H1 (cell line): ENCODE results near the gene NT5C1B. TPM values are rescaled to one million over a fixed set of nuclear protein-coding genes. Genes with fewer than 3 reads are reported as not detected.

Experiments used
- polyA plus RNA-seq, 7 experiments: library from polyadenylated mRNA; depleted of rRNA in 3 of 7; stranded (reverse) in 5 of 7; unstranded in 2 of 7; fragments of >200 nt in 5 of 7; fragments of 200-250 nt in 2 of 7; gene quantifications; 1 replicate in 5 of 7; 2 replicates in 1 of 7; 4 replicates in 1 of 7; pipeline versions ENCODE4 v1.2.1 to v1.2.3, GENCODE V29; 2011 to 2013; ENCODE audit warnings: missing spikeins in 2 of 7, mixed read lengths in 2 of 7
- total RNA-seq: library from RNA; stranded (reverse); fragmentation: NEBNext Ultra II Directional; extraction: Animal tissue kit (Norgen Biotek cat#: 25700); gene quantifications from 2 replicates; pipeline ENCODE4 v1.2.1, GENCODE V29; 2021
- TF ChIP-seq, protein P1 (sequence below): fragments of 300-600 bp; sonication (generic); IDR thresholded peaks from 2 replicates; pipeline ENCODE4 v1.7.1; 2012; ENCODE audit warnings: low read length, moderate library complexity, mild to moderate bottlenecking, inconsistent platforms; ENCODE audit not compliant: insufficient replicate concordance

NT5C1B gene
- total and polyA plus RNA-seq, 2 of the 8 experiments (the other 6 are each of a cell fraction or from before 2014, with no cell fraction given): not detected

DNA sequence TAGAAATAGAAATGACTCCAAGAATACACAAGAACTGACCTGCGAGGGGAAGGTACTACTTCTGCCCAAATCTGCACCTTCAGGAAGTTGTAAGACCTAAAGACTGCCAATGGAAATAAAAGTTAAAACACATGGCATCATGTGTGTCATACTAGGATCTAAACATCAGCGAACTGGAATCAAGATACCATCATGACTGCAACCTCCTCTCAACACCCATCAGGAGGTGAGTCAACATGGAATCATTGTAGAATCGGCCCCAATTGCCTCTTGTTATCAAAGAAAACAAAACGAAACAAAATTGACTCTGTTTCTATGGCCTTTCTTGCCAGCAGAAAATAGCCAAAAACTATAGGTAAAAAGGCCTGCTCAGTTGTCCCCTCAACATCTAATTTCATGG lies 44.0 kb downstream of the NT5C1B start (continued):
- TF ChIP-seq, protein P1, sequence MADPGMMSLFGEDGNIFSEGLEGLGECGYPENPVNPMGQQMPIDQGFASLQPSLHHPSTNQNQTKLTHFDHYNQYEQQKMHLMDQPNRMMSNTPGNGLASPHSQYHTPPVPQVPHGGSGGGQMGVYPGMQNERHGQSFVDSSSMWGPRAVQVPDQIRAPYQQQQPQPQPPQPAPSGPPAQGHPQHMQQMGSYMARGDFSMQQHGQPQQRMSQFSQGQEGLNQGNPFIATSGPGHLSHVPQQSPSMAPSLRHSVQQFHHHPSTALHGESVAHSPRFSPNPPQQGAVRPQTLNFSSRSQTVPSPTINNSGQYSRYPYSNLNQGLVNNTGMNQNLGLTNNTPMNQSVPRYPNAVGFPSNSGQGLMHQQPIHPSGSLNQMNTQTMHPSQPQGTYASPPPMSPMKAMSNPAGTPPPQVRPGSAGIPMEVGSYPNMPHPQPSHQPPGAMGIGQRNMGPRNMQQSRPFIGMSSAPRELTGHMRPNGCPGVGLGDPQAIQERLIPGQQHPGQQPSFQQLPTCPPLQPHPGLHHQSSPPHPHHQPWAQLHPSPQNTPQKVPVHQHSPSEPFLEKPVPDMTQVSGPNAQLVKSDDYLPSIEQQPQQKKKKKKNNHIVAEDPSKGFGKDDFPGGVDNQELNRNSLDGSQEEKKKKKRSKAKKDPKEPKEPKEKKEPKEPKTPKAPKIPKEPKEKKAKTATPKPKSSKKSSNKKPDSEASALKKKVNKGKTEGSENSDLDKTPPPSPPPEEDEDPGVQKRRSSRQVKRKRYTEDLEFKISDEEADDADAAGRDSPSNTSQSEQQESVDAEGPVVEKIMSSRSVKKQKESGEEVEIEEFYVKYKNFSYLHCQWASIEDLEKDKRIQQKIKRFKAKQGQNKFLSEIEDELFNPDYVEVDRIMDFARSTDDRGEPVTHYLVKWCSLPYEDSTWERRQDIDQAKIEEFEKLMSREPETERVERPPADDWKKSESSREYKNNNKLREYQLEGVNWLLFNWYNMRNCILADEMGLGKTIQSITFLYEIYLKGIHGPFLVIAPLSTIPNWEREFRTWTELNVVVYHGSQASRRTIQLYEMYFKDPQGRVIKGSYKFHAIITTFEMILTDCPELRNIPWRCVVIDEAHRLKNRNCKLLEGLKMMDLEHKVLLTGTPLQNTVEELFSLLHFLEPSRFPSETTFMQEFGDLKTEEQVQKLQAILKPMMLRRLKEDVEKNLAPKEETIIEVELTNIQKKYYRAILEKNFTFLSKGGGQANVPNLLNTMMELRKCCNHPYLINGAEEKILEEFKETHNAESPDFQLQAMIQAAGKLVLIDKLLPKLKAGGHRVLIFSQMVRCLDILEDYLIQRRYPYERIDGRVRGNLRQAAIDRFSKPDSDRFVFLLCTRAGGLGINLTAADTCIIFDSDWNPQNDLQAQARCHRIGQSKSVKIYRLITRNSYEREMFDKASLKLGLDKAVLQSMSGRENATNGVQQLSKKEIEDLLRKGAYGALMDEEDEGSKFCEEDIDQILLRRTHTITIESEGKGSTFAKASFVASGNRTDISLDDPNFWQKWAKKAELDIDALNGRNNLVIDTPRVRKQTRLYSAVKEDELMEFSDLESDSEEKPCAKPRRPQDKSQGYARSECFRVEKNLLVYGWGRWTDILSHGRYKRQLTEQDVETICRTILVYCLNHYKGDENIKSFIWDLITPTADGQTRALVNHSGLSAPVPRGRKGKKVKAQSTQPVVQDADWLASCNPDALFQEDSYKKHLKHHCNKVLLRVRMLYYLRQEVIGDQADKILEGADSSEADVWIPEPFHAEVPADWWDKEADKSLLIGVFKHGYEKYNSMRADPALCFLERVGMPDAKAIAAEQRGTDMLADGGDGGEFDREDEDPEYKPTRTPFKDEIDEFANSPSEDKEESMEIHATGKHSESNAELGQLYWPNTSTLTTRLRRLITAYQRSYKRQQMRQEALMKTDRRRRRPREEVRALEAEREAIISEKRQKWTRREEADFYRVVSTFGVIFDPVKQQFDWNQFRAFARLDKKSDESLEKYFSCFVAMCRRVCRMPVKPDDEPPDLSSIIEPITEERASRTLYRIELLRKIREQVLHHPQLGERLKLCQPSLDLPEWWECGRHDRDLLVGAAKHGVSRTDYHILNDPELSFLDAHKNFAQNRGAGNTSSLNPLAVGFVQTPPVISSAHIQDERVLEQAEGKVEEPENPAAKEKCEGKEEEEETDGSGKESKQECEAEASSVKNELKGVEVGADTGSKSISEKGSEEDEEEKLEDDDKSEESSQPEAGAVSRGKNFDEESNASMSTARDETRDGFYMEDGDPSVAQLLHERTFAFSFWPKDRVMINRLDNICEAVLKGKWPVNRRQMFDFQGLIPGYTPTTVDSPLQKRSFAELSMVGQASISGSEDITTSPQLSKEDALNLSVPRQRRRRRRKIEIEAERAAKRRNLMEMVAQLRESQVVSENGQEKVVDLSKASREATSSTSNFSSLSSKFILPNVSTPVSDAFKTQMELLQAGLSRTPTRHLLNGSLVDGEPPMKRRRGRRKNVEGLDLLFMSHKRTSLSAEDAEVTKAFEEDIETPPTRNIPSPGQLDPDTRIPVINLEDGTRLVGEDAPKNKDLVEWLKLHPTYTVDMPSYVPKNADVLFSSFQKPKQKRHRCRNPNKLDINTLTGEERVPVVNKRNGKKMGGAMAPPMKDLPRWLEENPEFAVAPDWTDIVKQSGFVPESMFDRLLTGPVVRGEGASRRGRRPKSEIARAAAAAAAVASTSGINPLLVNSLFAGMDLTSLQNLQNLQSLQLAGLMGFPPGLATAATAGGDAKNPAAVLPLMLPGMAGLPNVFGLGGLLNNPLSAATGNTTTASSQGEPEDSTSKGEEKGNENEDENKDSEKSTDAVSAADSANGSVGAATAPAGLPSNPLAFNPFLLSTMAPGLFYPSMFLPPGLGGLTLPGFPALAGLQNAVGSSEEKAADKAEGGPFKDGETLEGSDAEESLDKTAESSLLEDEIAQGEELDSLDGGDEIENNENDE: no peak
